Inferior parietal cortex (tissue), 1 donor: Measurements from ENCODE around the gene HOXD3.

Experiments
- DNase-seq: peaks from one replicate; pipeline ENCODE4 v3.0.0-alpha.2; 2016; ENCODE audit errors: extremely low spot score

The HOXD3 gene

GRCh38 chr2:176212276-176212675 is 55.2 kb downstream of the HOXD3 start:
- no peak for DNase-seq

DNA sequence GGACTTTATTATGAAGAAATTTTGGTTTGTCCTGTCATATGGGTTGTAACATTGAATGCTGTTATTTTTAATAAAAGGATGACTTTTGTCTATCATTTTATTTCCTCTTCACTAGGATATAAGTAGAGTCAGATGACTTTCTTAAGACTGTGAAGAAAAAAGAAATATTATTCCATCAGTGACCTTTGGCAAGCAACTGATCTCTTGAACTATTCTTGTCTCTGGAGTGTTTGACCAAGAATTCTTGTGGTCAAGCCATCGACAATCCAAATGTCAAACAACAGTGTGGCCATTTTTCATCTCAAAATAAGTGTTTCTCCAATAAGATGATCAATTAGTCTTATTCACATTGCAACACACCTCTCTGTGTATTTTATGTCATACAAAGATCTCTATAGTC is 56.3 kb downstream of the HOXD3 start:
- DNase-seq, result no peak
